H9 (cell line): ENCODE data around the gene TMEM108. TPM values are rescaled to one million over a fixed set of nuclear protein-coding genes. Genes with fewer than 3 reads are reported as not detected.
A peak's percentile ranks its signal among the peaks of the same experiment; 100 is the strongest.

Experiments
- DNase-seq: peaks from one replicate; pipeline ENCODE4 v3.0.0-alpha.2; 2017
- H2AFZ ChIP-seq: one replicate; pipeline ENCODE4 v1.6.1; 2013; ENCODE audit warnings: mild to moderate bottlenecking, low read length, control low read depth, moderate library complexity
- H2AK5ac ChIP-seq: 2 replicates; pipeline ENCODE4 v1.6.1; 2013; ENCODE audit warnings: low read length, control low read depth, mixed read lengths; ENCODE audit not compliant: insufficient read length
- H2BK120ac ChIP-seq: one replicate; pipeline ENCODE4 v1.6.1; 2013; ENCODE audit warnings: low read depth, mild to moderate bottlenecking, low read length, control low read depth, inconsistent platforms; ENCODE audit not compliant: poor library complexity, severe bottlenecking
- H2BK12ac ChIP-seq: 2 replicates; pipeline ENCODE4 v1.6.1; 2013; ENCODE audit warnings: low read length, control low read depth, mixed read lengths, low read depth; ENCODE audit not compliant: insufficient read length
- H2BK15ac ChIP-seq: 2 replicates; pipeline ENCODE4 v1.6.1; 2013; ENCODE audit warnings: low read depth, low read length, control low read depth
- H2BK20ac ChIP-seq: one replicate; pipeline ENCODE4 v1.6.1; 2013; ENCODE audit warnings: low read depth, mild to moderate bottlenecking, low read length, control low read depth, inconsistent platforms; ENCODE audit not compliant: poor library complexity, severe bottlenecking
- H2BK5ac ChIP-seq: 2 replicates; pipeline ENCODE4 v1.6.1; 2013; ENCODE audit warnings: low read length, control low read depth, mixed read lengths; ENCODE audit not compliant: insufficient read length
- H3K14ac ChIP-seq: 2 replicates; pipeline ENCODE4 v1.6.1; 2013; ENCODE audit warnings: low read length, control low read depth; ENCODE audit not compliant: insufficient read depth
- H3K18ac ChIP-seq: 2 replicates; pipeline ENCODE4 v1.6.1; 2013; ENCODE audit warnings: low read depth, mild to moderate bottlenecking, mixed read lengths, low read length, control low read depth; ENCODE audit not compliant: insufficient read length
- H3K23ac ChIP-seq: 2 replicates; pipeline ENCODE4 v1.6.1; 2013; ENCODE audit warnings: low read length, control low read depth, mixed read lengths, low read depth; ENCODE audit not compliant: insufficient read length
- H3K23me2 ChIP-seq: 2 replicates; pipeline ENCODE4 v1.6.1; 2013; ENCODE audit warnings: low read depth, mild to moderate bottlenecking, mixed read lengths, low read length, control low read depth; ENCODE audit not compliant: insufficient read length, poor library complexity, severe bottlenecking
- H3K27ac ChIP-seq: 2 replicates; pipeline ENCODE4 v1.5.1; 2013; ENCODE audit warnings: low read length, control low read depth, mixed read lengths, low read depth; ENCODE audit not compliant: insufficient read length
- H3K27me3 ChIP-seq: 2 replicates; pipeline ENCODE4 v1.6.1; 2013; ENCODE audit warnings: low read length, control low read depth, inconsistent platforms; ENCODE audit not compliant: insufficient read depth
- H3K4ac ChIP-seq: 2 replicates; pipeline ENCODE4 v1.6.1; 2013; ENCODE audit warnings: low read depth, mild to moderate bottlenecking, control low read depth, inconsistent platforms, low read length, moderate library complexity
- H3K4me1 ChIP-seq: 2 replicates; pipeline ENCODE4 v1.6.1; 2013; ENCODE audit warnings: low read length, control low read depth, inconsistent platforms; ENCODE audit not compliant: insufficient read depth
- H3K4me2 ChIP-seq: 2 replicates; pipeline ENCODE4 v1.6.1; 2013; ENCODE audit warnings: low read length, control low read depth, mixed read lengths; ENCODE audit not compliant: insufficient read length, insufficient read depth
- H3K56ac ChIP-seq: 2 replicates; pipeline ENCODE4 v1.6.1; 2013; ENCODE audit warnings: low read depth, mild to moderate bottlenecking, mixed read lengths, low read length, control low read depth; ENCODE audit not compliant: insufficient read length
- H3K79me1 ChIP-seq: 2 replicates; pipeline ENCODE4 v1.6.1; 2013; ENCODE audit warnings: low read depth, mild to moderate bottlenecking, moderate library complexity, low read length, control low read depth, inconsistent platforms; ENCODE audit not compliant: insufficient read depth, poor library complexity, severe bottlenecking
- H3K79me2 ChIP-seq: 2 replicates; pipeline ENCODE4 v1.6.1; 2013; ENCODE audit warnings: low read length, control low read depth, inconsistent platforms; ENCODE audit not compliant: insufficient read depth
- H3K9ac ChIP-seq: 2 replicates; pipeline ENCODE4 v1.6.1; 2013; ENCODE audit warnings: low read length, control low read depth, mixed read lengths; ENCODE audit not compliant: insufficient read length; ENCODE audit errors: extremely low read depth
- H3K9me3 ChIP-seq: one replicate; pipeline ENCODE4 v1.6.1; 2013; ENCODE audit warnings: low read depth, low read length, inconsistent platforms; ENCODE audit not compliant: control insufficient read depth
- H3T11ph ChIP-seq: one replicate; pipeline ENCODE4 v1.6.1; 2013; ENCODE audit warnings: mild to moderate bottlenecking, low read length, control low read depth, inconsistent platforms
- H4K20me1 ChIP-seq: one replicate; pipeline ENCODE4 v1.6.1; 2013; ENCODE audit not compliant: control insufficient read depth, insufficient read length, insufficient read depth
- H4K5ac ChIP-seq: 2 replicates; pipeline ENCODE4 v1.6.1; 2013; ENCODE audit warnings: low read depth, mild to moderate bottlenecking, mixed read lengths, low read length, control low read depth; ENCODE audit not compliant: insufficient read length
- H4K8ac ChIP-seq: replicated peaks from 2 replicates; pipeline ENCODE4 v1.6.1; 2013; ENCODE audit warnings: low read length, control low read depth, mixed read lengths, low read depth; ENCODE audit not compliant: insufficient read length
- H4K91ac ChIP-seq: 2 replicates; pipeline ENCODE4 v1.6.1; 2013; ENCODE audit warnings: low read depth, mild to moderate bottlenecking, moderate library complexity, mixed read lengths, low read length, control low read depth; ENCODE audit not compliant: insufficient read length
- H3K27ac Mint-ChIP-seq, 3 experiments: 2 replicates in 2 of 3; 3 replicates in 1 of 3; pipeline ENCODE4 v1.8.0; 2020 to 2021; ENCODE audit warnings: mixed read lengths in 3 of 3, mild to moderate bottlenecking in 1 of 3, moderate library complexity in 1 of 3
- H3K27me3 Mint-ChIP-seq: 2 replicates; pipeline ENCODE4 v1.8.0; 2021; ENCODE audit warnings: low read depth, mild to moderate bottlenecking, moderate library complexity, mixed read lengths
- H3K36me3 Mint-ChIP-seq, 3 experiments: 2 replicates in 2 of 3; 3 replicates in 1 of 3; pipeline ENCODE4 v1.8.0; 2020 to 2021; ENCODE audit warnings: low read depth in 3 of 3, mixed read lengths in 3 of 3; ENCODE audit not compliant: insufficient read depth in 1 of 3
- H3K4me1 Mint-ChIP-seq, 2 experiments: 2 replicates each; pipeline ENCODE4 v1.8.0; 2020; ENCODE audit warnings: mixed read lengths in 2 of 2
- H3K4me3 Mint-ChIP-seq, 2 experiments: 2 replicates in 1 of 2; 3 replicates in 1 of 2; pipeline ENCODE4 v1.8.0; 2020 to 2021; ENCODE audit warnings: mild to moderate bottlenecking in 2 of 2, mixed read lengths in 2 of 2, moderate library complexity in 1 of 2
- H3K9me3 Mint-ChIP-seq, 2 experiments: 2 replicates in 1 of 2; 3 replicates in 1 of 2; pipeline ENCODE4 v1.8.0; 2020; ENCODE audit warnings: mild to moderate bottlenecking in 2 of 2, mixed read lengths in 2 of 2, moderate library complexity in 1 of 2
- WGBS: extraction: QIAGEN DNeasy Blood & Tissue Kit; methylation state at CpG from one replicate; pipeline ENCODE4 v1.1.7; 2013; ENCODE audit warnings: missing lambda C conversion rate, low lambda C conversion rate, mixed read lengths; ENCODE audit not compliant: insufficient read length; ENCODE audit errors: extremely low coverage; 5-methylcytosine and 5-hydroxymethylcytosine counted together
- total RNA-seq: library from RNA; stranded (reverse); gene quantifications from 2 replicates; pipeline ENCODE4 v1.2.1, GENCODE V29; 2021
- TF ChIP-seq, protein P1 (sequence below): fragments of 200-600 bp; sonication (generic); conservative IDR thresholded peaks from 3 replicates; pipeline ENCODE4 v1.8.0; 2021; ENCODE audit warnings: antibody characterized with exemption, mild to moderate bottlenecking

TMEM108 gene
- total RNA-seq, 1 experiment from 2014 or later: 5.0 TPM

- H3K27ac ChIP-seq: no peak overlapping the region
- no peaks in the 10 kb centered on the region for H4K20me1 ChIP-seq
- no peaks in the 10 kb centered on the region for H3K27me3 ChIP-seq
- Mint-ChIP-seq H3K9me3 (peaks cover 0 to 3% of the 10 kb centered on the region in 2 experiments; a peak in 2 of 5 replicates), H3K4me3 (no peak overlapping the region), H3K27me3 (no peaks in the 10 kb centered on the region), H3K4me1 (peaks cover 10 to 14% of the 10 kb centered on the region in 2 experiments), H3K36me3 (no peaks in the 10 kb centered on the region; a peak in 2 of 7 replicates), H3K27ac (peak overlapping the region; percentile 1 to 86 (median 37); a peak in 4 of 7 replicates)
- H3K9ac ChIP-seq: no peak overlapping the region
- no peak overlapping the region for H3K56ac ChIP-seq
- no peaks in the 10 kb centered on the region for H3K9me3 ChIP-seq
- H2AK5ac ChIP-seq: no peak overlapping the region
- H2BK120ac ChIP-seq: no peak overlapping the region
- H3K23me2 ChIP-seq: no peaks in the 10 kb centered on the region
- H3K18ac ChIP-seq: no peak overlapping the region
- TF ChIP-seq, protein P1, sequence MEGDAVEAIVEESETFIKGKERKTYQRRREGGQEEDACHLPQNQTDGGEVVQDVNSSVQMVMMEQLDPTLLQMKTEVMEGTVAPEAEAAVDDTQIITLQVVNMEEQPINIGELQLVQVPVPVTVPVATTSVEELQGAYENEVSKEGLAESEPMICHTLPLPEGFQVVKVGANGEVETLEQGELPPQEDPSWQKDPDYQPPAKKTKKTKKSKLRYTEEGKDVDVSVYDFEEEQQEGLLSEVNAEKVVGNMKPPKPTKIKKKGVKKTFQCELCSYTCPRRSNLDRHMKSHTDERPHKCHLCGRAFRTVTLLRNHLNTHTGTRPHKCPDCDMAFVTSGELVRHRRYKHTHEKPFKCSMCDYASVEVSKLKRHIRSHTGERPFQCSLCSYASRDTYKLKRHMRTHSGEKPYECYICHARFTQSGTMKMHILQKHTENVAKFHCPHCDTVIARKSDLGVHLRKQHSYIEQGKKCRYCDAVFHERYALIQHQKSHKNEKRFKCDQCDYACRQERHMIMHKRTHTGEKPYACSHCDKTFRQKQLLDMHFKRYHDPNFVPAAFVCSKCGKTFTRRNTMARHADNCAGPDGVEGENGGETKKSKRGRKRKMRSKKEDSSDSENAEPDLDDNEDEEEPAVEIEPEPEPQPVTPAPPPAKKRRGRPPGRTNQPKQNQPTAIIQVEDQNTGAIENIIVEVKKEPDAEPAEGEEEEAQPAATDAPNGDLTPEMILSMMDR: no peak
- peaks cover 8% of the 10 kb centered on the region for H3K4me1 ChIP-seq
- no peaks in the 10 kb centered on the region for H3K79me2 ChIP-seq
- H3K14ac ChIP-seq: no peak overlapping the region
- no peak overlapping the region for H2BK5ac ChIP-seq
- H3K4me2 ChIP-seq: no peak overlapping the region
- H2BK15ac ChIP-seq: no peak overlapping the region
- no peak overlapping the region for H4K8ac ChIP-seq
- H3T11ph ChIP-seq: no peak overlapping the region
- no peak overlapping the region for H2AFZ ChIP-seq
- no peak overlapping the region for H4K91ac ChIP-seq
- no peak overlapping the region for H2BK12ac ChIP-seq
- H4K5ac ChIP-seq: no peak overlapping the region
- H3K79me1 ChIP-seq: no peaks in the 10 kb centered on the region
- H3K23ac ChIP-seq: no peak overlapping the region
- no peak overlapping the region for H2BK20ac ChIP-seq
- no peak for DNase-seq
- no CpG with 5 or more reads among the region's 9 CpGs for WGBS
- no peak overlapping the region for H3K4ac ChIP-seq
Measured at GRCh38 chr3:133192363-133192945, 154.3 kb downstream of the TMEM108 start.
